ENCODE results near the gene RARS1. TPM values are rescaled to one million over a fixed set of nuclear protein-coding genes. Genes with fewer than 3 reads are reported as not detected.

The RARS1 gene
- total RNA-seq, 1 donor from 2014 or later: 78.3 TPM

DNA sequence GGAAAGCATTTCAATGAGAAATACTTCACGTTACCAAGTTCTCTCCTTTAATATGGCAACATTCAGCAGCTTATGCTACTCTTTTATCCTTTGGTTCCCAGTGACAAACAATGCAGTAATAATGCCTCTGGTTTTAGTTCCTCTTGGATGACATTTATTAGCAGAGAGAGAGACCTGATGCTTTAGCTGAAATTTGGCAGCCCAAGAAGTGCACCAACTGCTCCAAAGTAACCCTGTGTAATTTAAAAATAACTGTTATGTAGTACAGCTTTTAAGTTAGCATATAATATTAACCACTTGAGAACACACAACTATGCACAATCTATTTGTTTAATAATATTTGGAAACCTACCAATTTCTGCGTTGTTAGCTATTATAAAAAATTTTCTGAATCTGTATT is 71.1 kb downstream of the RARS1 start:
- no peak for DNase-seq (ENCODE audit: low spot score)

- no peak for DNase-seq (ENCODE audit: low spot score)
Observed at GRCh38 chr5:168562279-168562678, 76.0 kb downstream of the RARS1 start.

DNA sequence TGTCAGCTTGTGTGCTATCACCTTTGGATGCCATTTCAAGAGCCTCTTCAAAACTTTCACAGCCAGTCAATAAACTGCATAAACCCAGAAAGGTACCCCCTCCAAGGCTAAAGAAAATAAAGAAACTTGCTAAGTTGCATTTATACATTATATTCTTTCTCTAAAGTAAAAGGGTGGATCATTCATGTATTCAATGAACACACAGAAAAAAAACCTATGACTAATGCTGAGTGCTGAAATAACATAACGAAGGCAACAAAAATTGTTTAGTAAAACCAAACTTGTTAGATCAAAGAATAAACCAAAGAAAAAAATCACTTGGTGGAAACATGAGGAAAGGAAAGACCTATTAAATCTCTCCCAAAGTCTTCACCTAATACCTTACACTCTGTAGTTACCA is 77.7 kb downstream of the RARS1 start:
- no peak for DNase-seq (ENCODE audit: low spot score)

GRCh38 chr5:168568738-168569137 is 82.5 kb downstream of the RARS1 start:
- no peak for DNase-seq (ENCODE audit: low spot score)

Other genes starting within 250 kb of the RARS1 start
- gene WWC1, start 194.8 kb upstream of the RARS1 start, total RNA-seq: 95.2 TPM
- gene FBLL1, start 42.8 kb downstream of the RARS1 start, total RNA-seq: 0.83 TPM
- gene PANK3, start 92.9 kb downstream of the RARS1 start, total RNA-seq: 43.1 TPM

Measured in ureter (tissue), 1 donor.